Measurements from ENCODE around the gene SAMHD1.
"Not testable (repeated sequence)": the region's sequence is repeated elsewhere in the genome, so short reads cannot be mapped to it uniquely, and the experiment has no call there.

Gene SAMHD1

DNA sequence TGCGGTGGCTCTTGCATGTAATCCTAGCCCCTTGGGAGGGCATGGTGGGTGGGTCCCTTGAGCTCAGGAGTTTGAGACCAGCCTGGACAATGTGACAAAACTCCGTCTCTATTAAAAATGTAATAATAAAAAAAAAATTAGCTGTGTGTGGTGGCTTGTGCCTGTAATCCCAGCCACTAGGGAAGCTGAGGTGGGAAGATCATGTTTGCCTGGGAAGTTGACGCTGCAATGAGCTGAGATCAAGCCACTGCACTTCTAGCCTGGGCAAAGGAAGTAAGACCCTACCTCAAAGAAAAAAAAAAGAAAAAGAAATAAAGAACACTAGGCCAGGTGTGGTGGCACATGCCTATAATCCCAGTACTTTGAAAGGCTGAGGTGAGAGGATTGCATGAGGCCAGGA, 4.5 kb upstream of the SAMHD1 start:
- DNase-seq (ENCODE audit: low spot score) = no peak

GRCh38 chr20:36951979-36952738, 651 bp upstream of the SAMHD1 start:
- DNase-seq (ENCODE audit: low spot score) = no peak

- no peak for DNase-seq (ENCODE audit: low spot score)
Observed at GRCh38 chr20:36950414-36951197, 902 bp downstream of the SAMHD1 start.

- DNase-seq (ENCODE audit: low spot score) = no peak
Observed at GRCh38 chr20:36941401-36941835, 10.1 kb downstream of the SAMHD1 start.

DNA sequence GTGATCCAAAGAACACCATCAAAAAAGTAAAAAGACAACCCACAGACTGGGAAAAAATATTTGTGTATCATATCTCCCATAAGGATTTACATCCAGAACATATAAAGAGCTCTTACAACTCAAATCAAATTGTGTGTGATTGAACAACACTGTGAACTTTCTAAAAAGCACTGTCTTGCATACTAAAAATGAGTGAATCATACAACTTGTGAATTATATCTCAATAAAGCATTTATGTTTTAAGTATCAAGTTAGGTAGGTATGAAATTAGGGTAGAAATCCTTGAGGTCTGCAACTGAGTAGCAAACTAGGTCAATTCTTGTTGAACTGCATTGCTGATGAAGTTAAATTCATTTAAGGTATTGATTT, 14.1 kb downstream of the SAMHD1 start:
- no peak for DNase-seq (ENCODE audit: low spot score)

DNA sequence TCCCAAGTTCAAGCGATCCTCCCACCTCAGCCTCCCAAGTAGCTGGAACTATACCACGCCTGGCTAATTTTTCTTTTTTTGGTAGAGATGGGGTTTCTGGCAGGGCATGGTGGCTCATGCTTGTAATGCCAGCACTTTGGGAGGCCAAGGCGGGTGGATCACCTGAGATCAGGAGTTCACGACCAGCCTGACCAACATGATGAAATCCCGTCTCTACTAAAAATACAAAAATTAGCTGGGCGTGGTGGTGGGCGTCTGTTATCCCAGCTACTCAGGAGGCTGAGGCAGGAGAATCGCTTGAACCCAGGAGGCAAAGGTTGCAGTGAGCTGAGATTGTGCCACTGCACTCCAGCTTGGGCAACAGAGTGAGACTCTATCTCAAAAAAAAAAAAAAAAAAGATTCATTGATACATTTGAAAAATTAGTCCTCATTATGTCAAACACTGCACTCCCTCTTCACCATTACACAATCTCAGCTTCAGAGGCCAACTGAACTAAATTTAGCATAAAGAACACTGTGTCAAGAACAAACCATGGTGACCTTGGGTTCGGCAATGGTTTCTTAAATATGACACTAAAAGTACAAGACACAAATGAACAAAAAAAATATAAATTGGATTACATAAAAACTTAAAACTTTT, 14.6 kb downstream of the SAMHD1 start:
- DNase-seq (ENCODE audit: low spot score) = not testable (repeated sequence)

DNA sequence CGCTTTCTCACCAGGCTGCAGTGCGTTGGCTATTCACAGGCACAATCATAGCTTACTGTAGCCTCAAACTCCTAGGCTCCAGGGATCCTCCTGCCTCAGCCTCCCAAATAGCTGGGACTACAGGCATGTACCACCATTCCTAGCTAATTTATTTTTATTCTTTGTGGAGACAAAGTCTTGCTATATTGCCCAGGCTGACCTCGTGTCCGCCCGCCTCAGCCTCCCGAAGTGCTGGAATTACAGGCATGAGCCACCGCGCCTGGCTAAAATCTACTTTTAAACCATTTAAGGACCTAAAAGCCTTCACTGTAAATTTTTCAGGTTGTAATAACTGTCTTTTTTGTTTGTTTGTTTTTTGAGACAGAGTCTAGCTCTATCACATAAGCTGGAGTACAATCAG, 15.2 kb downstream of the SAMHD1 start:
- no peak for DNase-seq (ENCODE audit: low spot score)

- DNase-seq (ENCODE audit: low spot score) = not testable (repeated sequence)
Observed at GRCh38 chr20:36933571-36933970, 17.9 kb downstream of the SAMHD1 start.

- no peak for DNase-seq (ENCODE audit: low spot score)
Observed at GRCh38 chr20:36932476-36933426, 18.8 kb downstream of the SAMHD1 start.

DNA sequence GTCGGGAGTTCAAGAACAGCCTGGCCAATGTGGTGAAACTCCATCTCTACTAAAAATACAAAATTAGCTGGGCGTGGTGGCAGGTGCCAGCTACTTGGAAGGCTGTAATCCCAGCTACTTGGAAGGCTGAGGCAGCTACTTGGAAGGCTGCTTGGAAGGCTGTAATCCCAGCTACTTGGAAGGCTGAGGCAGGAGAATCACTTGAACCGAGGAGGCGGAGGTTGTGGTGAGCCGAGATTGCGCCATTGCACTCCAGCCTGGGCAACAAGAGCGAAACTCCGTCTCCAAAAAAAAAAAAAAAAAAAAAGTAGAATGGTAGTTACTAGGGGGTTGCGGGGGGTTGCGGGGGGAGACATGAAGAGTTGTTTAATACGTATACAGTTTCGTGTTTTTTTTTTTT, 19.4 kb downstream of the SAMHD1 start:
- DNase-seq (ENCODE audit: low spot score) = not testable (repeated sequence)

GRCh38 chr20:36929691-36930090, 21.8 kb downstream of the SAMHD1 start:
- DNase-seq (ENCODE audit: low spot score) = no peak

DNA sequence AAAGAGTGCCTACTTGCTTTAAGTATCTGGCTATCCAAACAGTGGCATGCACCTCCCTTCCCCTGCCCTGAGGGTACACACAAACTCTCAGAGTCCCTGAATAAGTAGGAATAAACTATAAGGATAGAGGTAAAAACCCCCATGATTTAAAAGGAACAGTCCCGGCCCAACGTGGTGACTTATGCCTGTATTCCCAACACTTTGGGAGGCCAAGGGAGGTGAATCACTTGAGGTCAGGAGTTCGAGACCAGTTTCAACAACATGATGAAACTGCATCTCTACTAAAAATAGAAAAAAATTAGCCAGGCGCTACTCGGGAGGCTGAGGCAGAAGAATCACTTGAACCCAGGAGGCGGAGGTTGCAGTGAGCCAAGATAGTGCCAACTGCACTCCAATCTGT, 22.2 kb downstream of the SAMHD1 start:
- no peak for DNase-seq (ENCODE audit: low spot score)

DNA sequence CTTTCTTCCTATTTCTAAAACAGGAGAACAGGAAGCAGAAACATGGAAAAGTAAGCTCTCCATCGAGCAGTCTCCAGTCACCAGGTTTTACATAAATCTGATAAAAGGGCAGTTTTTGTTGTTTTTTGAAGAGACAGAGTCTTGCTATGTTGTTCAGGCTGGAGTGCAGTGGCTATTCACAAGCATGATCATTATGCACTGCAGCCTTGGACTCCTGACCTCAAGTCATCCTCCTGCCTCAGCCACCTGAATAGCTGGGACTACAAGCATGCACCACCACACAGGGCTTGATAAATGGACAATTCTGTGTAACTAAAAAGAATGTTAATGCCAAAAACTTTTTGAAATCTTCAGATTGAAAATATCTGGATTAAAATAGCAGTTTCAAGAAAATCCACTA, 23.8 kb downstream of the SAMHD1 start:
- no peak for DNase-seq (ENCODE audit: low spot score)

DNA sequence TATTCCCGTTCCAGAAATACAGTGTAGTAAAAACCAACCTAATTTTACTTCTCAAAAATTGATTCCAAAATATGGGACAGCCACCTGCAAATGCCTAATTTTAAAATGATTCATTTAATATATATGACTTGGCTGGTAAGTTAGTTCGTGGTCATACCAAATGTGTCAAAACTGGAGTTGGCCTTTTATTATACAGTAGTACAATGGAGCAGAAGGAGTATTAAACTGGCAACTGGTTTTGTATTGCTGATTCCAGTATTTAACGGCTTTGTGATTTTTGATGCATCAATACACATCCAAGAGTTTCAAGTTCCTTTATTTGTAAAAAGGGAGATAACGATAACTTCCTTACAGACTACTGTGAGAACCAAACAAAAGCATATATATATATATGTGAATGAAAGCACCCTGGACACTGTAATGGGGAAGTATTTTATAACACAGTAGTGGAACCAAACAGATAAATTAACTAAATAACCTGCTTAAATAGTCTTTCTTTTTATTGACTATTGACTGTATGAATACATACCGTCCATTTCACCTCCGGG, 24.8 kb downstream of the SAMHD1 start:
- DNase-seq (ENCODE audit: low spot score) = no peak

DNA sequence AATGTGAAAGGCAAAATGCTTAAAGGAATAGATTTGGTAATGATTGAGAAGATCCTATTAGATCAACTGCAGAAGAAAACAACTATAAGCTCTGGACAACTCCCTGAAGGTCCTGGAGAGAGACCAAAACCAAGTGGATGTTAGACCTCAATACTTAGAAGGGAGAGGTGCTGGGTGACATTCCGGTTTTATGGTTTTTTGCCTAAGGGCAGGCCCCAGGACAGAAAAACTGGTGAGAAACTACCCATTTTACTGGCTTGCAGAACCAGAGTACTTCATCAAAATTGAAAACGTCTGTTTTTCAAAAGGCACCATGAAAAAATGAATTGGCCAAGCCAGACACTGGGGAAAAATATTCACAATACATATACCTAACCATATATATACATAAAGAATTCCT, 26.3 kb downstream of the SAMHD1 start:
- DNase-seq (ENCODE audit: low spot score) = no peak

GRCh38 chr20:36924167-36925045, 27.1 kb downstream of the SAMHD1 start:
- DNase-seq (ENCODE audit: low spot score) = no peak

- no peak for DNase-seq (ENCODE audit: low spot score)
Observed at GRCh38 chr20:36920334-36920730, 31.2 kb downstream of the SAMHD1 start.

DNA sequence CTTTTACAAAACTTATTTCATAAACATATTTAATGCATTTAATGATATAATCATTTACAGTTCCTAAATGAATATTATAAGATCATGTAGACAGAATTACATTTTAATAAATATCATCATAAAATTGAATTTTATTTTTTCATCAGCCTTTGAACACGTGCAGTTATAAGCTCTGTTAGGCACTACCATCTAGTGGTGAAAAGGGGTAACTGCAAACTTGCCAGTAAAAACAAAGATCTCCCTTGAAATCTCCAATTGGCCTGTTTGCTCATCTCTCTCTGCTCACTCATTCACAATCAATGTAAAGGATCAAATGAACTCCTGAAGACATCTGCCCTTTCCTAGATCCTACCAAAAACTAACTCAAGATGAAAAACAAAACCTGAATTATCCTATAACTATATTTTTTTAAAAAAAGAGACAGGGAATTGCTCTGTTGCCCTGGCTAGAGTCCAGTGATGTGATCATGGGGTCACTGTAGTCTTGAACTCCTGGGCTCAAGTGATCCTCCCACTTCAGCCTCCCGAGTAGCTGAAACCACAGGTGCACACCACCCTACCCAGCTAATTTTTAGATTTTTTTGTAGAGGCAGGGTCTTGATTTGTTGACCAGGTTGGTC, 31.7 kb downstream of the SAMHD1 start:
- DNase-seq (ENCODE audit: low spot score) = peak; percentile 73

- no peak for DNase-seq (ENCODE audit: low spot score)
Observed at GRCh38 chr20:36917943-36918342, 33.6 kb downstream of the SAMHD1 start.

DNA sequence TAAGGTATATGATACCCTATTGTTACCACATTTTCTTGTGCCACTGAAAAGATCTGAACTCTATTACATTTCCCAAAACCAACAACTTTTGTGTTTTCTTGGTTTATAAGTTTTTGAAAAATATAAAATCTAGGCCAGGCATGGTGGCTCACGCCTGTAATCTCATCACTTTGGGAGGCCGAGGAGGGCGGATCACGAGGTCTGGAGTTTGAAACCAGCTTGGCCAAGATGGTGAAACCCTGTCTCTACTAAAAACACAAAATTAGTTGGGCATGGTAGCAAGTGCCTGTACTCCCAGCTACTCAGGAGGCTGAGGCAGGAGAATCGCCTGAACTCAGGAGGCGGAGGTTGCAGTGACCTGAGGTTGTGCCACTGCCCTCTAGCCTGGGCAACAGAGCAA, 34.3 kb downstream of the SAMHD1 start:
- no peak for DNase-seq (ENCODE audit: low spot score)

Data from activated CD4-positive, alpha-beta T cell treated with anti-CD3 and anti-CD28 coated beads, Interleukin-2, Interleukin-4, amounts not matched to agents 100 ng/mL and 50 ng/mL, durations not matched to agents 16 hours and 8 hours (primary cell).